GM21717 (cell line): ENCODE measurements around the gene LARP1.
"Not testable (repeated sequence)": the region's sequence is repeated elsewhere in the genome, so short reads cannot be mapped to it uniquely, and the experiment has no call there.

Source experiments
- ATAC-seq: cut with Tn5 transposase; IDR thresholded peaks from one replicate; pipeline ENCODE4 v1.9.1; 2021; ENCODE audit warnings: mild to moderate bottlenecking, moderate library complexity; ENCODE audit not compliant: unreplicated experiment

Gene LARP1

DNA sequence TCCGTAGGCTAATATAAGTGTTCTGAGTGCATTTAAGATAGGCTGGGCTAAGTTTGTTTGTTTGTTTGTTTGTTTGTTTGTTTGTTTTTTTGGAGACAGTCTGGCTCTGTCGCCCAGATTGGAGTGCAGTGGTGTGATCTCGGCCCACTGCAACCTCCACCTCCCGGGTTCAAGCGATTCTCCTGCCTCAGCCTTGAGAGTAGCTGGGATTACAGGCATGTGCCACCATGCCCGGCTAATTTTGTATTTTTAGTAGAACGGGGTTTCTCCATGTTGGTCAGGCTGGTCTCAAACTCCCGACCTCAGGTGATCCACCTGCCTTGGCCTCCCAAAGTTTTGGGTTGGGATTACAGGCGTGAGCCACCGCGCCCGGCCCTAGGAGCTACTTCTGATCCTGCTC lies 4.7 kb downstream of the LARP1 start:
- not testable (repeated sequence) for ATAC-seq

DNA sequence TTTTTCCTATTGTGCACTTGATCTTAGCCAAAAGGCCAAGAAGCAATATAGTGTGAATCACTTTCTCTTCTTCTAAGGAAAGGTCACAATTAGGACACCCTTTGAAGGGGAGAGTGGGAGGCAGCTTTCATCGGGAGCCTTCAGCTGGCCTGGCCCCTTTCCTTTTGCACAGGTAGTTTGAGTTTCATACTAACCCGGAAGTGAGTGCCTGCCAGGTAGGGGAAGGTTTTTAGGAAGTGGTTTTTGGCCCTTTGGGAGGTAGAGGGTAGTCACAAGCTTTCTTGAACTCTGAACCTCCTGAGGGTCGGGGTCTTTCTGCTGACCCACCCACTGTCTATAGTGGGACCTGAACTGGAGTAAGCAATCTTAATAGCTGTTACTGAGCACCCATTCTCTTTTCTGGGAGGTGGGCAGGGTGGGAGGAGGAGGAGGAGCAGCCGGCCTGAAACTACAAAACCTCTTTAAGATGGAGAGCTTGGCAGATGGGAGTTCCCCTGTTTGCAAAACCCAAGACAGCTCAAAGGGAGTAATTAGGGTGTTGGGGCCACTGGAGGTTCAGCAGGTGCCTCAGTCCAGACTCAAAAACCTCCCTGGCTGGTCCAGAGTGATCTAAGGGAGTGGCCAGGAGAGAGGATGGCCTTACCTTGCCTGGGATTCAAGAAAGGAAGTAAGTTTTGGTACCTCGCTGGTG lies 6.0 kb downstream of the LARP1 start:
- ATAC-seq: peak; percentile 37

GRCh38 chr5:154762261-154762660 lies 7.1 kb downstream of the LARP1 start:
- ATAC-seq: no peak

GRCh38 chr5:154762700-154763099 lies 7.5 kb downstream of the LARP1 start:
- no peak for ATAC-seq

GRCh38 chr5:154764967-154765366 lies 9.8 kb downstream of the LARP1 start:
- no peak for ATAC-seq

DNA sequence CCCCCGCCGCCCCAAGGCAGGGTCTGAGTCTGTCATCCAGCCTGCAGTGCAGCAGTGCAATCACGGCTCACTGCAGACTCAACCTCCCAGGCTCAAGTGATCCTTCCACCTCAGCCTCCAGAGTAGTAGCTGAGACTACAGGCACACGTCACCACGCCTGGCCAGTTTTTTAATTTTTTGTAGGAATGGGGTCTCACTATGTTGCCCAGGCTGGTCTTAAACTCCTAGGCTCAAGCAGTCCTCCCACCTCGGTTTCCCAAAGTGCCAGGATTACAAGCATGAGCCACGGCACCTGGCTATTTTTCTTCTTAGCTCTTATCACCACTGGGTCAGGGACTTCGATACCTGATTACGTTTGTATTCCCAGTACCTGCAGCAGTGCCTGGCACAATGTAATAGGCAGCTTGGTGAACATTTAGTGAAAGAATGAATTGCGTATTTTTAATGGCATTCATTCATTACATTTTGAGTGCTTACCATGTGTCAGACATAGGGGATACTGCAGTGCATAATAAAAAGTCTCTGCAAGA lies 10.3 kb downstream of the LARP1 start:
- no peak for ATAC-seq

DNA sequence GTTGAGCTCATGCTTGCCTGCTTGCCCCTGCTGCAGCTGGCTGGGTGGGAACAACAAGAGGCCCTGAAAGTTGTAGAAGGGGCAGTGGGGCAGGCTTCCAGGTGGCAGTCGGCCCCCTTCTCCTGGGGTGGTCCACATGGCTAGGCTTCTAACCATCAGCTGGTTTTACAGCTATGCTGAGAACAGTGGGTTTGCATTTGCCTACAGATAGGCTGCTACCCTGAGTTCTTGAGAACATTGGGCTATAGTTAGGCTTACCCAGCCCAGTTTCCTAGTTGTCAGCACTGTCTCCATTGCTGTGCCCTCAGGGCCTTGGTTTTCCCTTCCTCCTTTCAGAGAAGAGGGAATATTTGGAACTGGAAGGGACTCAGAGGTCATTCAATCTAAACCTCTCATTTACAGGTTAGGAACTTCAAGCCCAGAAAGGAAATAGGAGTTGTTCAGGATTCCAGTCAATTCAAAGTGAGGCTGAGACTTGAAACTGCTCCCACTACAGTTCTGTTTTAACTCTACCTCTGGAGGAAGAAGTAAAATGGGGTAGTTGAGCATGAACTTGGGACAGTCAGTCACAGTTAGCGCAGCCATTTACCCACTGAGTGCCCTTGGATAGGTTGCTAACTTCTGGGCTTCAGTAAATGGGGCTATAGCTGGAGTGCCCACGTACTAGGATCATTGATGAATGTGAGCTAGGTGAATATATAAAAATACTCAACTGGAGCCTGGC lies 11.5 kb downstream of the LARP1 start:
- no peak for ATAC-seq

- no peak for ATAC-seq
Observed at GRCh38 chr5:154767576-154767975, 12.4 kb downstream of the LARP1 start.

DNA sequence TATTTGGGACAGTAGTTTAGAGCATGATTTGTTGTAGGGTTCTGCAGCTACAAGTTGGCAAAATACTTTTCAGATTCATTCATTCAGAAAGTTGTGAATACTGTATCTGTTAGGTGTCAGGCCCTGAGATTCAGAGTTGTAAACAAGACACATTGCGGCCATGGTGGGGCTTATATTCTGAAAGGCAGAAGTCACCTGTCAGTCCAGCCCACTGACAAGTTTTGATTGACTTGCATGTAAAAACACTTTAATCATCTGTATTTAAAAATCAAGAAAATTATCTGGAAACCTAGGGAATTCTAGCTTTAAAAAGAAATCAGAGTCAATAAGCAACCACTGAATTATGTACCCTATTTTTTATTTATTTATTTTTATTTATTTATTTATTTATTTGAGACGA lies 13.0 kb downstream of the LARP1 start:
- ATAC-seq: no peak

DNA sequence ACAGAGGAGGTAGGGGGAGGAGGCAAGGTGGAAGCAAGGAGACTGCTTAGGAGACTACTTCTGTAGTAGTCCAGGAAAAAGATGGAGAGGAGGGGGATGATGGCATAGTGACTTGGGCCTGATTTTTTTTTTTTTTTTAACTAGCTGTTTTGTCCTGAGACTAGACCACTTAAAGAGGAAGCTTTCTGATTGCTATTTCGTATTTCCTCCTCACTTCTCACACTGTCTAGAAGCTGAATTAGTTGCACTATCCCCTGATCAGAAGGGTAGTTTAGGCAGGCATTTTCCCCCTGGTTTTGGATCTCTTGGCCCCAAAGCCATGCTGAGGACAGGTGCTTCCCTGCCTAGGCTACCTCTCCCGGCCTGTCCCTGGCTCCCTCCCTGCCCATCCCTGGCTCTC lies 14.9 kb downstream of the LARP1 start:
- no peak for ATAC-seq

- ATAC-seq: no peak
Observed at GRCh38 chr5:154771383-154771901, 16.3 kb downstream of the LARP1 start.

- no peak for ATAC-seq
Observed at GRCh38 chr5:154773326-154773725, 18.1 kb downstream of the LARP1 start.

DNA sequence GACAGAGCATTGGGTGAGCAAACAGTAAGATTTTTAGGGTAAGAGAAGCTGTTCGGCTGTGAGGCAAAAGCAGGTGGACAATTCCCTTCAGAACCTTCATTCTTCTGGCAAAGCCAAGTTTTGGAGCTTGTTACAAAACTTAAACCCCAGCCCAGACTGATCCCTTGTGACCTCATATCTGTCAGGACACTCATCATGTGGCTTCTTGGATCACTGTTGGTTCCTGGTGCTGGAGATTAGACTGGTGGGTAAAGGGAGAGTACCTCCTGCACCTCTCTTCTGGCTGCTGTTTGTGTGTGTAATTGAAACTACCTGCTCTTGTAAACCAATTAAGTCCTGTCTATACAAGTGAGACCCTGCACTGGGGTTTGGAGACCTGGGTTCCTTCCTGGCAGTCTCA lies 21.0 kb downstream of the LARP1 start:
- ATAC-seq: no peak

DNA sequence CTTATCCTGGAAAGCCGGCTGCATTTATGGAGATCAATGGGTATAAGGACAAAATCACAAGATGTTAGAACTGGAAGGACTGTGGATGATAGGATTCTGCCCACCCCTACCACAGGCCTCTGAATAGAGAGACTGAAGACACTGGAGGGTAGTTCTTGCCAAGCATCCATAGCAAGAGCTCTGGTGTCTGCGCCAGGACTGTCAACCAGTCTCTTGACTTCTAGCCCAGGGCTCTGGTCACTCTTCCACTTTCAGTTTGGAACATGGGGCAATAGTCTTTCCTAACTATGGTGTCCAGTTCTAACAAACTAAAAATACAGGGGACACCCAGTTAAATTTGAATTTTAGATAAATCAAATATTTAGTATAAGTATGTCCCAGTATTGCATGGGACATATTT lies 23.4 kb downstream of the LARP1 start:
- no peak for ATAC-seq

- no peak for ATAC-seq
Observed at GRCh38 chr5:154779105-154779504, 23.9 kb downstream of the LARP1 start.

DNA sequence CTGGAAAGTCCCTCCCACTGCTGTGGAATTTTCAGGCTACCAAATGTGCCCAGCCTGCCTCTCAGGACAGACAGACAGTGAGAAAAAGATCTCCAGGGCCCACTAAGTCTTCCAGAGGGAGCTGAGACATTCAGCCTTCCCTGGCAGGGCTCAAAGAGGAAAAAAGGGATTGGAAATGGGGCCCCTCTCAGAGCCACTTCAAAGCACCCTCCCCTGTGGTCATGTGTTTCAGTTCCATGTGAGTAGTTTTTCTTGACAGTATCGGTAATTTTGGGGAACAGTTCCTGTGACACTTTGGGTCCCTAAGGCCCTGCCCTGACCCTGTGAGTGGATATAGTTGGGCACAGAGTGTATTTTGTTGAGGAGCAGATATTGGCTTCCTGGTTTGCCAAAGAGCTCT lies 25.0 kb downstream of the LARP1 start:
- no peak for ATAC-seq

- no peak for ATAC-seq
Observed at GRCh38 chr5:154782326-154782725, 27.1 kb downstream of the LARP1 start.

GRCh38 chr5:154782812-154783592 lies 27.8 kb downstream of the LARP1 start:
- ATAC-seq: no peak

GRCh38 chr5:154783774-154784460 lies 28.7 kb downstream of the LARP1 start:
- peak; percentile 55 for ATAC-seq

DNA sequence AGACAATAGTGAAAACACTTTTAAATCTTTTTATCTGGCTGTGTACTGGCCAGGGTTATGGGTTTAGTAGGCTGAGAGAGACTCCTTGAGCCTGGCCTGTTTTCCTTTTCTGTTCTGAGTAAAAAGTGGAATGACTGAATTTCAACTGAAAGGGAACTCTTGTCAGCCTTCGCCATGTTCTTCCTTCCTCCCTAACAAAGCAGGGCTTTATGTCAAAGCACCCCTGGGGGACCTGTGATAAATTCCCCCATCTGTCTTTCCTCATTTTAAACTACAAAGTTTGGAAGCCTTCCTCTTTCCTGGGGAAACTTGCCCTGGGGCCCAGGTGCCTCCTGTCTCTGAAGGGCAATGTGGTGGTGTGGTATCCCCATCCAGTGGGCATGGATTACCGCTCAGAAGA lies 29.7 kb downstream of the LARP1 start:
- no peak for ATAC-seq

- no peak for ATAC-seq
Observed at GRCh38 chr5:154786414-154786813, 31.2 kb downstream of the LARP1 start.
